HuH-7.5 (cell line): Measurements from ENCODE around the gene KRTAP4-2.
"Not testable (repeated sequence)": the region's sequence is repeated elsewhere in the genome, so short reads cannot be mapped to it uniquely, and the experiment has no call there.

Source experiments
- DNase-seq: peaks from one replicate; pipeline ENCODE4 v3.0.0; 2011; ENCODE audit warnings: low spot score

The KRTAP4-2 gene

DNA sequence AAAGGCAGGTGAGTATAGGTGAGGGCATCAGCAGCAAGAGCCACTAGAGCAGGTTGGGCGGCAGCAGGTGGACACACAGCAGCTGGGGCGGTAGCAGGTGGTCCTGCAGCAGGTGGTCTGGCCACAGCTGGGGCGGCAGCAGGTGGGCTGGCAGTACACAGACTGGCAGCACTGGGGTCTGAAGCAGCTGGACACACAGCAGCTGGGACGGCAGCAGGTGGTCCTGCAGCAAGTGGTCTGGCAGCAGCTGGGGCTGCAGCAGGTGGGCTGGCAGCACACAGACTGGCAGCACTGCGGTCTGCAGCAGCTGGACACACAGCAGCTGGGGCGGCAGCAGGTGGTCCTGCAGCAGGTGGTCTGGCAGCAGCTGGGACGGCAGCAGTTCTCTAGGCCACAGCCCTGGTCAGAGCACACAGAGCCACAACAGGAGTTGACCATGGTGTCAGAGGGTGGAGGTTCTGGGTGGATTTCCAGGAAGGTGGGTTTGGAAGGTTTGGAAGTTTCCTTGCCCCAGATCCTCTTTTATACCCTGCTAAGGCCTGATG, at the start of gene KRTAP4-2:
KRTAP4-2 (minus strand) TSS at position 495 of the 545 bp plus-strand sequence; CDS start at position 438, 57 bp downstream.
- DNase-seq, result no peak

DNA sequence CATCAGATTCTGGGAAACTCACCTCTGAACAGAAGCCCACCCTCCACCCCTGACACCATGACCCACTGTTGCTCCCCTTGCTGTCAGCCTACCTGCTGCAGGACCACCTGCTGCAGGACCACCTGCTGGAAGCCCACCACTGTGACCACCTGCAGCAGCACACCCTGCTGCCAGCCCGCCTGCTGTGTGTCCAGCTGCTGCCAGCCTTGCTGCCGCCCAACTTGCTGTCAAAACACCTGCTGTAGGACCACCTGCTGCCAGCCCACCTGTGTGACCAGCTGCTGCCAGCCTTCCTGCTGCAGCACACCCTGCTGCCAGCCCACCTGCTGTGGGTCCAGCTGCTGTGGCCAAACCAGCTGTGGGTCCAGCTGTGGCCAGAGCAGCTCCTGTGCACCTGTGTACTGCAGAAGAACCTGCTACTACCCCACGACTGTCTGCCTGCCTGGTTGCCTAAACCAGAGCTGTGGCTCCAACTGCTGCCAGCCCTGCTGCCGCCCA, 48.6 kb upstream of the KRTAP4-2 start, which contains the start of gene KRTAP9-2:
KRTAP9-2 (plus strand) TSS at position 51 of the 498 bp plus-strand sequence; CDS start at position 58, 7 bp downstream.
- DNase-seq, result not testable (repeated sequence)

DNA sequence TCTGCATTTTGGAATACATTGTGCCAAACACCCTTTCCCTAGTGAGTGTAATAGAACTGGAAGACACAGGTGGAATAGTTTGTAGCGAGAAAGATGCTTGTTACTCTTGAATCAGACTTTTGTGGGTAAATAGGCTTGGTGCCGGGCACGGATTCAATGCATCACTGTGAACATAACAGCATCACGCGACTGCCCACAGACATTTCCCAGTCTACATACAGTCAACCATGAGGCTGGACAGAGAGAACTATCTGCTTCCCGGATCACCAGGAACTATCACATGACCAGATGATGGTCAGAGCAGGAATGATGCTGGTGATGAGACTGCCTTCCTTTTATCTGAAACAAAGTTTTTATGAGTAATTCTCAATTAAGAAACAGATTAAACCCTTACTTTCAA, 48.0 kb upstream of the KRTAP4-2 start:
- DNase-seq, result no peak

DNA sequence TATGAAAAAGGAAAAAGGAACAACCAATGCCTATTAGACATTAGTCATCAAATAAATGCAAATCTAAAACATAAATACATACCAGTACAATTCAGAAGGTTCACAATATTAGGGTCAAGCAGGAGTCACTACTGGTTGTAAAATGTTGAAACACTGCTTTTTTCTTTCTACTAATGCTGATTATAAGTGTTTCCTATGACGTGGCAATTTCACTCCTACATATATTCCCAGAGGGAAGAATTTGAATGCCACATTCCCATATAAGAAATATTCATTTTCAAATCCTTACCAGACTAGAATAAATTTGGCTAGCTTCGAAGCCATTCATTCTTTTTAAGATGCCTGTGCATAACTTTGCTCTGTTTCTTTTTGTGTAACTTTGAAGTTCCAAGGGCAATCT, 45.8 kb upstream of the KRTAP4-2 start:
- no peak for DNase-seq

DNA sequence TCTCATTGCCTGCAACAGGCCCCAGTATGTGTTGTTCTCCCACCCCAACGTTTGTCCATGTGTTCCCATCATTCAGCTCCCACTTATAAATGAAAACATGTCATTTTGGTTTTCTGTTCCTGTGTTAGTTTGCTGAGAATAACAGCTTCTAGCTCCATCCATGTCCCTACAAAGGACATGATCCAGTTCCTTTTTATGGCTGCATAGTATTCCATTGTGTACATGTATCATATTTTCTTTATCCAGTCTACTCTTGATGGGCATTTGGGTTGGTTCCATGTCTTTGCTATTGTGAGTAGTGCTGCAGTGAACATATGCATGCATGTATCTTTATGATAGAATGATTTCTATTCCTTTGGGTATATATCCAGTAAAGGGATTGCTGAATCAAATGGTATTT, 37.7 kb upstream of the KRTAP4-2 start:
- DNase-seq, result no peak

DNA sequence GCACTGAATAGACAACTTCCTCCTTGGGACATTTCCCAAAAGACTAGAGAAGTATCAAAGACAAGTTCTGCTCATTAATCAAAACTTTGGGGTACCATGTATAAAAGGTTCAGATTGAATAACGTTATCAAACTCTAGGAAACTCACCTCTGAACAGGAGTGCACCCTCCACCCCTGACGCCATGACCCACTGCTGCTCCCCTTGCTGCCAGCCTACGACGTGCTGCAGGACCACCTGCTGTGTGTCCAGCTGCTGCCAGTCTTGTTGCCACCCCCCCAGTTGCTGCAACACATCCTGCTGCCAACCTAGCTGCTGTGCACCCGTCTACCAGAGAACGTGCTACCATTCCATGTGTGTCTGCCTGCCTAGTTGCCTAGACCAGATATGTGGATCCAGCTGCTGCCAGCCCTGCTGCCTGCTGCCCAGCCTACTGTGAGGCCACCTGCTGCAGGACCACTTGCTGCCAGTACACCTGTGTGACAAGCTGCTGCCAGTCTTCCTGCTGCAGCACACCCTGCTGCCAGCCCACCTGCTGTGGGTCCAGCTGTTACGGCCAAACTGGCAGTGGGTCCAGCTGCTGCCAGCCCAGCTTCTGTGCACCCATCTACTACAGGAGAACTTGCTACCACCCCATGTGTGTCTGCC, 34.6 kb upstream of the KRTAP4-2 start:
- DNase-seq, result no peak

DNA sequence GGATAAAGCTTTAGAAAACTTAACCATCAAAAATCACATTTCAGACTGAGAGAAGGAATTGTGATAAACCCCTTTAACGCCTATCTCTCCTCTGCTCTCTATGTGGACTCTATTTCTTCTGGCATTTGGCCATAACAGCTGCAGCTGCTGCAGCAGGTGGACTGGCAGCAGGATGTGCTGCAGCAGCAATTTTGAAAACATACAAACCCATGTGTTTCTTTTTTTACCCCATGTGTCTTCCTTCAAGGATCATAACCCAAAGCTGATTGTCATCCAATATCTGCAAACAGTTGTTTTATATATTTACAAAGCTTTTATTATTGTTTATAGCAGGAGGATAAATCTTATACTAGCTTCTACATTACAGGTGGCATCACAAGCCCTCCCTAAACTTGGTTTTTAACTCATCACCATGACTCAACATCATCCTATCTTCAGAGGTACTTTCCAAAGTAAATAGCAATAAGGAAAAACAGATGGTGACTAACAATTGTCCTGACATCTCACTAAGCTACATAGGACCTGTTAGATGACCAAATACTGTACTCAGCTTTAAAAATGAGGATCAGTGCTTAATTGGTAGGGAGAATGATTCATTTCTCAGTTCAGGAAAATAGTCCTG, 33.9 kb upstream of the KRTAP4-2 start:
- no peak for DNase-seq

DNA sequence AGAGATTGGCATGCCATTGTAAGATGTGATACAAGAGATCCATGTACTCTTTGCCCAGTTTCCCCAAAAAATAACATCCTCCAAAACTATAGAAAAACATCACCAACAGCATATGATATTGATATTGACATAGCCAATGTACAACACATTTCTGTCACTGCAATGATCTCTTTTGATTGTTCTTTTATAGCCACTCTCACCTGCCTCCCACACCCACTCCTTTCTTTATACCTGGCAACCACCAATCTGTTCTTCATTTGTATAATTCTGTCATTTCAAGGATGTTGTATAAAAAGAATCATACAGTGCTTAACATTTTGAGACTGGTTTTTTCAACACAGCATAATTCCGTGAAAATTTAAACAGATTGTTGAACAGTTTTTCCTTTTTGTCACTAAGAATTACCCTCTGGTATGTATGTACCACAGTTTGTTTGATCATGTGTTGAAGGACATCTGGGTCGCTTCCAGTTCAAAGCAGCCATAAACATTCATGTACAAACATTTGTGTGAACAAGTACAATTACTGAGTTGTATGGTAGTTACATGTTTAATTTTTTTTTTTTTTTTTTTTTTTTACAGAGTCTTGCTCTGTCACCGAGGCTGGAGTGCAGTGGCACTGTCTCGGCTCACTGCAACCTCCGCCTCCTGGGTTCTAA, 21.5 kb upstream of the KRTAP4-2 start:
- DNase-seq, result no peak

DNA sequence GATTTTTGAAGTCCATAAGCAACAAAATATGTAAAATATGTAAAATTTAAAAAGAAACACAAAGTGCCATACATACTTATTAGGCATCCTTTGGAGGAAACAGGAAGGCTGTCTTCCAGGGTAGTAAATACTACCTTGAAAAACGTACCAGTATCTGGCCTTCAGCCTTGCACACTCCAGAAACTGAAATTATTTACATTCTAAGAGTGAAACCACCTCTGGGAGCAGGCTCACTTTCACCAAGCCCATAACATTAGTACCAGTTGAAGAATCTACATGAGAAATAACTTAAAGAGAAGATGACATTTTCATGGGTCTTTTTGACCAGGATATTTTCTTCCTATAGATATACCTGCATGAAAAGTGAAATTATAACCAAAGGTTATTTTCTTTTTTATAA, 18.0 kb upstream of the KRTAP4-2 start:
- no peak for DNase-seq

DNA sequence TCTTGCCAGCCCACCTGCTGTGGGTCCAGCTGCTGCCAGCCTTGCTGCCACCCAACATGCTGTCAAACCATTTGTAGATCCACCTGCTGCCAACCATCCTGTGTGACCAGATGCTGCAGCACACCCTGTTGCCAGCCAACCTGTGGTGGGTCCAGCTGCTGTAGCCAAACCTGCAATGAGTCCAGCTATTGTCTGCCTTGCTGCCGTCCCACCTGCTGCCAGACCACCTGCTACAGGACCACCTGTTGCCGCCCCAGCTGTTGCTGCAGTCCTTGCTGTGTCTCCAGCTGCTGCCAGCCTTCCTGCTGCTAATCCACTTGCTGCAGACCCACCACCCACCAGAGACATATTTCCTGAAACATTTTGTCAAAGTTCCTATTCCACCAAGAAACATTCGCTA, 12.3 kb upstream of the KRTAP4-2 start:
- no peak for DNase-seq

DNA sequence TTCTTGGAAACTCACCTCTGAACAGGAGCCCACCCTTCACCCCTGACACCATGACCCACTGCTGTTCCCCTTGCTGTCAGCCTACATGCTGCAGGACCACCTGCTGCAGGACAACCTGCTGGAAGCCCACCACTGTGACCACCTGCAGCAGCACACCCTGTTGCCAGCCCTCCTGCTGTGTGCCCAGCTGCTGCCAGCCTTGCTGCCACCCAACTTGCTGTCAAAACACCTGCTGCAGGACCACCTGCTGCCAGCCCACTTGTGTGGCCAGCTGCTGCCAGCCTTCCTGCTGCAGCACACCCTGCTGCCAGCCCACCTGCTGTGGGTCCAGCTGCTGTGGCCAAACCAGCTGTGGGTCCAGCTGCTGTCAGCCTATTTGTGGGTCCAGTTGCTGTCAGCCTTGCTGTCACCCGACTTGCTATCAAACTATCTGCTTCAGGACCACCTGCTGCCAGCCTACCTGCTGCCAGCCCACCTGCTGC, 11.9 kb upstream of the KRTAP4-2 start, which contains the start of gene KRTAP9-1:
KRTAP9-1 (plus strand) TSS at position 51 of the 482 bp plus-strand sequence; CDS start at position 51, 0 bp downstream.
- DNase-seq, result not testable (repeated sequence)

DNA sequence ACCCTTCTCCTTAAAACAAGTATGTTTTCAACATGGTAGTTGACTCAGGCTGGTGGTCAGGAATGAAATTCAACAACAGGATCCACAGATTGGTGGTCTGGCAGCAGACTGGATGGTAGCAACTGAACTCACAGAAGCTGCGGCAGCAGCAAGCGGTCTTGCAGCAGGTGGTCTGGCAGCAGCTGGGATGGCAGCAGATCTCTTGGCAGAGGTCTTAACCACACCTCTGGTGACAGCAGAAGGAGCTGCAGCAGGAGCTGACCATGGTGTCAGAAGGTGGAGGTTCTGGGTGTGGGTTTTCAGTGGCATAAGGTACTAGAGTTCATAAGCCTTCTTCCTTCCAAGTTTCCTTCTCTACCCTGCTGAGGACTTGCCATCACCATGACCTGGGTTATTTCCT, 8.9 kb upstream of the KRTAP4-2 start:
- no peak for DNase-seq

DNA sequence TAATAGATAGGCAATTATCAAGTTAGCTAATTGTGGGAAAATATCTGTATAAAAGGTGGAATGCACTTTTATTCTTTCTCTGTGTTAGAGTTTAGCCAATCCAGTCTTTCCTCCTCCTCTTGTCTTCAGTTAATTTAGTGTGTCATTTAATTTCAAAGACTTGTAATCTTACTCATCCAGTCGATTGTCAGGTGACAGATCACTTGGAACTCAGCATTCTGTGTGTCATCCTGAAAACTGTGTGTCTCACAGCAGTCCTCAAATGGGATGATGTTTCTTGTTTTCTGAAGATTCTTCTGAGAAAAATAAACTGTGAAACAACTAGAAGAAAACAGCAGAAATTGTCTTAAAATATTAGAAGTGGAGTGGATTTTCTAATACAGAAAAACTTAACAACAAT, 7.0 kb upstream of the KRTAP4-2 start:
- no peak for DNase-seq

DNA sequence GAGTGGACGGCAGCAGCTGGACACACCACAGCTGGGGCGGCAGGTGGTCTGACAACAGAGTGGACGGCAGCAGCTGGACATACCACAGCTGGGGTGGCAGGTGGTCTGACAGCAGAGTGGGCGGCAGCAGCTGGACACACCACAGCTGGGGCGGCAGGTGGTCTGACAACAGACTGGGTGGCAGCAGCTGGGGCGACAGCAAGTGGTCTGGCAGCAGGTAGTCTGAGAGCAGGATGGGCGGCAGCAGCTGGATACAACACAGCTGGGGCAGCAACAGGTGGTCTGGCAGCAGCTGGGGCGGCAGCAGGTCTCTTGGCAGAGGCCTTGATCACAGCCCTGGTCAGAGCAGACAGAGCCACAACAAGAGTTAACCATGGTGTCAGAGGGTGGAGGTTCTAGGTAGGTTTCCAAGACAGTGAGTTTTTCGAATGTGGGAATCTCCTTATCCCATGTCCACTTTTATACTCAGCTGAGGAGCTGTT, 6.5 kb upstream of the KRTAP4-2 start, which contains the start of gene KRTAP4-1:
KRTAP4-1 (minus strand) TSS at position 432 of the 482 bp plus-strand sequence; CDS start at position 375, 57 bp downstream.
- DNase-seq, result no peak

DNA sequence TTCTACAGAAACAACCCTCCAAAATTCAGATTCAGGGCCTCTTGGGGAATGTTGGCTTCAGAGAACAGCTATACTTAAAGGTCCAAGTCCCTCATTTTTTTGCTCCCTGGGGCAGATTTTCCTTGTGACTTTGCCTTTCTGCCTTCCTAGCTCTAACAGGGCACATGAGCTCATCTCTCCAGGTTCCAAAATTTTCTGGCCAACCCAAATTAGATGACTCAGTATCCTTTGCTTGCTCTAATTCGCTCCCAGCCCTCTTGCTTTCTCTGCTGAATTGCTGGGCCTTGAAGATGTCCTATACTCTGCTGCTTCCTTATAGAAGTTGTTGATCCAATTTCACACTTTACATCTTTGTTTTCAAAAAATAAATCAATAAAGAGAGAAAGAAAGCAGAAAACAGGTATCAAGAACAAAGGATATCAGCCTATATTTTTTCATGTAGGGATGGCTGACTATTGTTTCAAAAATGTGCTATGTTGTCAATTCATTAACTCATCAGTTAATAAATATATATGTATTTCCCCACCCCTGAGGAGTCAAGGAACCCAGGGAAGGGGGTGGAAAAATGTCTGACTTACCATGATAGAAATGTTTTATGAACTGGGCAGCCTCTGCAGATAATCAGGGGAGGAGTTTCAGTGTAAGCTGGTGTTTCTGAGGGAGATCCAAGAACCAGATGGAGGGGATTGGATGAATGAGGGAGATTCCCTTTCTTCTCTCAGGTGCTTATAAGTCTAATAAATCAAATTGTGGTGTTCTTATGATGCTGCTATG, 1.0 kb upstream of the KRTAP4-2 start:
- no peak for DNase-seq

DNA sequence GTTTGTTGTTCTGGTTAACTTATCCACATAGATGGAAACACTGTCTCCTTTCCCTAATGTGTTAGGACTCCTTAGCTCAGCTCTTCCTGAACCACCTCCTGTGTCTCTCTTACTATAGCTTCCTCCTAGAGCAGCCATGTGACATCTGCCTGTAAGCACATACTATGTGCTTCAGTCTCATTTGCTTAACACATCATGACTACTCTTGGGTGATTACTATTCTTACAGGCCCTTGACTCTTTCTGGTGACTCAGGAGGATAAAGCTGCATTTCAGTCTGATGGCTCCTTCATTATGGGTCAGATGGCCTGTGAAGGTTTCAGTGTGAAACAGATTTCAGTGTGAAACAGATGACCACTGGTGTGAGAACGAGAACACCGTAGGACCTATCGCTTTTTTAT, 320 bp upstream of the KRTAP4-2 start:
- no peak for DNase-seq

DNA sequence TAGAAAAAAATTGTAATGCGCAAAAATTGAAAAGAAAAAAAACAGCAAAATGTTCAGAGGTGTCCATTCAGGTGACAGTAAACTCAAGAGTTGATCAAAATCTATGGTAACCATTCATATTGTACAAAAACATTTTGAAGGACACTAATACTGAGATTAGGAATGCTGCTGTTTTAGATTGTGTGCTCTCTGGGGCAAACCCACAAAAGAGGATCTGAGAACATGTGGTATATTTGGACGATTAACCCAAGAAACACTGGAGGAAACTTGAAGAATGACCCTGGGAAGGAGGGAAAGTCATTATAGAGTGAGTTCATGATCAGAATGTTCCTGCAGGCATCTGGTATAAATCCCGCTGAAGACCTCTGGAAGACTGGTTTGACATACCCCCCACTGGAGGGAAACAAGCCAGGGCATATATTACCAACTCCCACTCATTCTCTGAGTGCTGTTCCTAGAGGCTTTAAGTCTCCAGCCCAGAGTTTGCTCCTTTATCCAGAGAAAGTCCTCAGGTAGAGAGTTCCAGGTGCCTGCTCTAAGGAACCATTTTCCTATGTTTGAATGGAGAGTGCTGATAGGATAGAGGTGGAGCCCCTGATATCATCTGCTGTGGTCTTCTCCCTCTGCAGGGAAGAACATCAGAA, 1.2 kb downstream of the KRTAP4-2 start:
- DNase-seq, result no peak

DNA sequence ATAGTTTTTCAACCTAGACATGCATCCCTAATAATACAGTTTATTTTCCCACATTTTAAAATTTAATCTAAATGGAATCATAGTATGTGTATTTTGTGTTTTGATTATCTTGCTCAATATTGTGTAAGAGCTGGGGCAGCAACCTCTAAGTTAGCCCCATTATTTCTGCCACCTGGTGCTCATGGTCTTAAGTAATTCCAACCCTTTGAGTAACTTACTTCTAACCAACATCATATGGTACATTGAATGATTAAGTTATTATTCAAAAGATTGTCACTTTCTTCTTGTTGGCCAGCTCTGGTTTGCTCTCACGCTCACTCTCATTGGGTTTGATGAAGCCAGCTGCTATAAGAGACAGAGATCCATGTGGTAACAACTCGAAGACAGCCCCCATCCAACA, 6.1 kb downstream of the KRTAP4-2 start:
- no peak for DNase-seq

DNA sequence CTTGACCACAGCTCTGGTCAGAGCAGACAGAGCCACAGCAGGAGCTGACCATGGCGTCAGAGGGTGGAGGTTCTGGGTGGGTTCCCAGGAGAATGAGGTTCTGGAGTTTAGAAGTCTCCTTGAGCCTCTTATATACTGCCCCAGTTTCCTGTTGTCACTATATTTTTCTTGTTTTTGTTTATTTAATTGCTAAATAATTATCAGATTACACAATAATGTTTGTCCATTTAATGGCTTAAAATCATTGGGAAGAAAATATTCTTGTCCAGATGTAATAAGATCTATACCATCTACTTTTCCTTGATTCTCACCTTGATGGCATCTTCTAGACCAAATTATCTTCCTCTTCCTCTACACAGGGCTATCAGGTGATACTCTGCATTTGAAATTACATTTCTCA, 9.9 kb downstream of the KRTAP4-2 start, which contains the start of gene KRTAP4-3:
KRTAP4-3 (minus strand) TSS at position 101 of the 400 bp plus-strand sequence; CDS start at position 52, 49 bp downstream.
- no peak for DNase-seq

DNA sequence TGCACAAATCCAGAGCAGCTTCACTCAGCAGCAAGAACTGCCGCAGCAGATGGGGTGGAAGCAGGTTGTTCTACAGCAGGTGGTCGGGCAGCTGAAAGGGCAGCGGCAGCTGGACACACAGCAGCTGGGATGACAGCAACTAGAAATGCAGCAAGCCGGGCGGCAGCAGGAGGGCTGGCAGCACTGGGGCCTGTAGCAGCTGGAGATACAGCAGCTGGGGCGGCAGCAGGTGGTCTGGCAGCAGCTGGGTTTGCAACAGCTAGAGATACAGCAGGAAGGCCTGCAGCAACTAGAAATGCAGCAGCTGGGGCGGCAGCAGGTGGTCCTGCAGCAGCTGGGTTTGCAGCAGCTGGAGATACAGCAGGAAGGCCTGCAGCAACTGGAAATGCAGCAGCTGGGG, 10.5 kb downstream of the KRTAP4-2 start:
- no peak for DNase-seq

DNA sequence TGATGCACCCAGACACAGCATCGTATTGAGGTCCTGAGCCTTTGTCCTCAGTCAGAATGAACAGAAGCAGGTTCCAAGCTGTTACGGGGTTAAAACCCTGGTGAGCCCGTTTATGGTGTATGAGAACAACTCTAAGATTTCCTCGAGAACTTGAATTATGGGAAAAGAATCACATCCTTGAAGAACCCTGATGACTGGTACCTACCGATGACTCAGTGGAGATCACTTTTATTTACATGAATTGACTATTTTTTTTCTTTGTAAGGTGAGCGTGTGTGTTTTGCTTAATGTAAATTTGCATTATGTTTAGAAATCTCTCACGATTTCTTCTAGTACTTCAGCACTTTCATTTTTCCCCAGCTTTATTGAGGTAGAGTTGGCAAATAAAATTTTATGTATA, 14.2 kb downstream of the KRTAP4-2 start:
- no peak for DNase-seq
